Fibroblast of upper back skin (primary cell): ENCODE measurements around the gene PPP4R3B.
"Not testable (repeated sequence)": the region's sequence is repeated elsewhere in the genome, so short reads cannot be mapped to it uniquely, and the experiment has no call there.

ENCODE experiments used
- DNase-seq: peaks from one replicate; pipeline ENCODE4 v3.0.0-alpha.2; 2013

The PPP4R3B gene

DNA sequence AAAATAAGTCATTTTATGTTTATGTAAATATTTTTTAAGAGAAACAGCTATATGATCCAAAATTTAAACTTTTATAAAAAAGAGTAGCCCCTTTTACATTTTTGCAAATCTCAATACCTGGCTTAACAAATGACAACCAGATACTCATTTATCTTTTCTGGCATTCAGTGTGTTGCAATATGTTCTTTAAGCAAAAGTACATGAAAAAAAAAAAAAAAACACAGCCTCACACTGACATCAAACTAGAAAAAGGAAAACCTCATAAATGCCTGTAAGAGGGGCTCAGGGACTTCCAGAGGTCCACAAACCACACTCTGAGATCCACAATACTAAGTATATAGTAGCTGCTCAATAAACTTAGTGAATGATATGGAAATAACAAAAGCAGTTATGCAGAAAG lies 21.9 kb downstream of the PPP4R3B start:
- no peak for DNase-seq

DNA sequence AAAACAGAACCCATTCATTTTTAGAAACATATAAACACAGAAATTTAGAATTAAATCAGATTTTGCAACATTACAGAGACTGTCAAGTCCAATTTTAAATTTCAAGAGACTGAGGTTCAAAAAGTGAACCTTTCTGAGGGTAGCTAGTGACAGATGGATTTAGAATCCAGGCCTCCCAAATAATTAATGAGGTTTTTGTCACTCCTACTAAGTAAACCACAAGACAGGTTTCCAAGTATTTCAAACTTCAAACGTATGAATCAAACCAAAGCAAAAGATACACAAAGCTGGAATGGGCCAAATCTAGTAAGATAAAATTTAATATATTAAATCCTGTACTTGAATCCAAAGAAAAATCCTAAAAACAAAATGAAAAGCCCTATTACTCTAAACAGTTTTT lies 25.3 kb downstream of the PPP4R3B start:
- no peak for DNase-seq

DNA sequence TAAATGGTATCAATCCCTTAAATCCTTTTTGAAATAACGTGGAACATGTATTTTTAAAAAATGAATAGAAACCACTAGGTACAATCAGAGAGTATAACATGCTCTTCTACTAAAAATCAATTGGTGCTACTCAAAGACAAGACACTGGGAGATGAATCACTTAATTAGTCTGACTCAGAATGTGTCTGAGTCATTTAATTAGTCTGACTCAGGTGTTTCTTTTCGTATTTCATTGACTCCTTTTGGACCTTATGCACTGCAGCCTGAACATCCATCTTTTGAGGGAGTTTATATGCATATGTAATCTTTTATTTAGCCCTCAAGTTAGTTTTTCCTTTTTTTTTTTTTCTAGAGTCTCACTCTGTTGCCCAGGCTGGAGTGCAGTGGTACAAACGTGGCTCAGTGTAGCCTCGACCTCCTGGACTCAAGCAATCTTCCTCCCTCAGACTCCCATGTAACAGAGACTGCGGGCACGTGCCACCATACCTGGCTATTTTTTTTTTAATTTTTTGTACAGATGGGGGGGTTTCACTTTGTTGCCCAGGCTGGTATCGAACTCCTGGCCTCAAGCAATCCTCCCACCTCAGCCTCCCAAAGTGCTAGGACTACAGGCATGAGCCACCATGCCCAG lies 26.5 kb downstream of the PPP4R3B start:
- peak; percentile 51 for DNase-seq

DNA sequence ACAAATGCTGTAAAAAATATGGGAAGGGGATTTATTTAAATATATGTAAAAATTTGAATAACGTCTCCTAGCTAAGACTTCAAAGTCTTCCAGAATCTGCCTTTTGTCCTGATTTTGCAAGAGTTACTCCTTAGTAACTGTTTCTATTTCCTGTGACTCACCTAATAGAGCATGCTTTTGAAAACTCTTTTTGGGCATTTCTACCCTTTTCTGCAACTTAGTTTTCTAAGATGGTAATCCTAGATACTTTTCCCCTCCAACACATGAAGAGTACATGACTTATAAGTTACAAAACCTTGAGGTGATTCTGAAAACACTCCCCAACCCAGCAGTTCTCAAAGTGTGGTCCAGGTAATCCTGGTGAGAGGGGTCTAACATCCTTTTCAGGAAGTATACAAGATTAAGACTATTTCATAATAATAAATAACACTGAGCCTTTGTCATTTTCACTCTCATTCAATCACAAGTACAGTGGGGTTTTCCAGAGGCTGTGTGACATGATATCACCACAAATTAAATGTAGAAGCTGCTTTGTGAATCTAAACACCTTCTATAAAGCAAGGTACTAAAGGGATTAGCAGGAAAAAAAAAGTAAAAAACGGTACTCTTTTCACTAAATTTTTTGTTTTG lies 31.9 kb downstream of the PPP4R3B start:
- peak; percentile 52 for DNase-seq

DNA sequence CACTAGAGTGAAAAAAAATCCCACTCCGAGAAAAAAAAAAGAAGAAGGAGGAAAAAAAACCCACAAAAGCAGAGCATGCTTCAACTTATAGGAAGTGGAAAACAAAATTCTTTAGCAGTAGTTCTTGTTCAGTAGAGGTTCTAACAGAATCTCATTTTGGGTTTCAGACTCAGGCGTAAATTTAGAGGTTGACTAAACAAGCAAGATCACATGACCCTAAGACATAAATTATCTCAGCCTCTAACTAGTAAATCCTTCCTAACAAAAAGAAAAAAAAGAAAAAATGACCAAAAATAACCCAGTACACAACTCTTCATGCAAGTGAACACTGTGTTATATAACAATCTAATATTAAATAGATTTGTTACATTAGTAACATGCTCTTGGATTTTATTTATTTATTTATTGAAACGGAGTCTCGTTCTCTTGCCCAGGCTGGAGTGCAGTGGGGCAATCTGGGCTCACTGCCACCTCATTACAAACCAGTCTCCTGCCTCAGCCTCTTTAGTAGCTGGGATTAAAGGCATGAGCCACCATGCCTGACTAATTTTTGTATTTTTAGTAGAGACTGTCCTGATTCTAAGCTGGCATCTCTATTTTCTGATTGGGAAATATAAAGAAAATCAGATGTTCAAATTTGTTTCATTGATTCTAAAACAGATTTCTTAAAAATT lies 35.4 kb downstream of the PPP4R3B start:
- DNase-seq: no peak

DNA sequence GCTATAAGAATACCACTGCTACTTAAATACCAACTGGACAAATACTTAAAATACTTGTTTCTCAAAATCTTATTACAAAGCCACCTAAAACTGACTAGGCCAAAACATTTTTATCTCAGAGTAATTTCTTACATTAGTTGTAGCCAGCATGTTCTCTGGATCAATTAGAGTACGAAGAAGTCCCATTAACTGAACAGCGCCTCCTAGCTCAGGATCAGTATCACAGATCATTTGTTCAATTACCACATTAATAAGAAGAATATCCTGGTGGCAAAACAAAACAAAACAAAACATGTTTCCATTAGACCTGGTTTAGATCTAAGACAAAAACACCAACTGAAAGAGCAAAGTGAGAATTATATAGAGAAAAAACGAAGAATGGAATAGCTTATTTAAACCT lies 36.0 kb downstream of the PPP4R3B start:
- no peak for DNase-seq

DNA sequence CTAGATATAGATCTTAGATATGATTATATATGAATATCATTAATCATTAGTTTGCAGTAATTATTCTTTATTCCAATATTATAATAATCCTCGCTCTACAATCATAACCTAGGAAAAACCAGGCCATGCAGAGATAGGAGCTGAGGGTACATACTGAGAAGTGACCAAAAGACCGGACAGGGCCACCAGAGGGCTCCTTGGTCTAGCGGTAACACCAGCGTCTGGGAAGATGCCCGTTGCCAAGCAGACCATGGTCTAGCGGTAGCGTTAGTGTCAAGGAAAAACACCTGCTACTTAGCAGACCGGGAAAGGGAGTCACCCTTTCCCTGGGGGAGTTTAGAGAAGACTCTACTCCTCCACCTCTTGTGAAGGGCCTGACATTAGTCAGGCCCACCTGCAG lies 48.4 kb downstream of the PPP4R3B start:
- DNase-seq: not testable (repeated sequence)

DNA sequence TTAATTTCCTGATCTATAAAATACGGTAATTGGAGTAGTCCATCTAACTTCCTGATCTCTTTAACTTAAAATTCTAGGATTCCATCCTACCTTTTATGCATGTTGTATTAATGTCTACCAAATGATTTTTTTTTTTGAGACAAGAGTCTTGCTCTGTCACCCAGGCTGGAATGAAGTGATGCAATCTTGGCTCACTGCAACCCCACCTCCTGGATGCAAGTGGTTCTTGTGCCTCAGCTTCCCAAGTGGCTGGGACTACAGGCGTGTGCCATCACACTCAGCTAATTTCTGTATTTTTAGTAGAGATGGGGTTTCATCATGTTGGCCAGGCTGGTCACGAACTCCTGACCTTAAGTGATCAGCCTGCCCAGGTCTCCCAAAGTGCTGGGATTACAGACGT lies 50.1 kb downstream of the PPP4R3B start:
- DNase-seq: peak; percentile 7

DNA sequence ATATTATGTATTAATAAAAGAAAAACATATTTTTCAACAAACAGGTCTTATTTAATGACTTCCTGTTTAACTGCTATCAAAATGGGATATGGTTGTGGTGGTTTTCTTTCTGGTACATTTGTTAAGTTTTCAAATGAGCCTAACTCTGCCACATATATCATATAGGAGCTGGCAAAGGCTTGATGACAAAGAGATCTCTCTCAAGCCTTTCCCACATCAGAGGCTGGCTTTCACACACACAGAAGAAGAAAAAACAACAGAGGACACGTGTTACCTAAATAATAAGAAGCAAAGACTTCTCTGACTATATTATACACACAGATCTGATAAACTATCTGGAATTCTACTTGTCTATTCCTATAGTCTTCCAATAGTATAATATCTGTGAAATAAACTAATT lies 51.8 kb downstream of the PPP4R3B start:
- no peak for DNase-seq

DNA sequence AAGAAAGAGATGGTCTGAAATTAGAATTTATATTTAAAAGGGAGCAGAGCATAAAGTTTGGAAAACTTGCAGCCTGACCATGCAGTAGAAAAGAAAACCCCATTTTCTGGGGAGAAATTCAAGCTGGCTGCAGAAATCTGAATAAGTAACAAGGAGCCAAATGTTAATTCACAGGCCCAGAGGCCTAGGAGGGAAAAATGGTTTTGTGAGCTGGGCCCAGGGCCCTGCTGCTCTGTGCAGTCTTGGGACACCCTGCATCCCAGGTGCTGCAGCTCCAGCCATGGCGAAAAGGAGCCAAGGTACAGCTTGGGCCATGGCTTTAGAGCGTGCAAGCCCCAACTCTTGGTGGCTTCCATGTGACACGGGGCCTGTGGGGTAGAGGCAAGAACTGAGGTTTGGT lies 56.6 kb downstream of the PPP4R3B start:
- no peak for DNase-seq

DNA sequence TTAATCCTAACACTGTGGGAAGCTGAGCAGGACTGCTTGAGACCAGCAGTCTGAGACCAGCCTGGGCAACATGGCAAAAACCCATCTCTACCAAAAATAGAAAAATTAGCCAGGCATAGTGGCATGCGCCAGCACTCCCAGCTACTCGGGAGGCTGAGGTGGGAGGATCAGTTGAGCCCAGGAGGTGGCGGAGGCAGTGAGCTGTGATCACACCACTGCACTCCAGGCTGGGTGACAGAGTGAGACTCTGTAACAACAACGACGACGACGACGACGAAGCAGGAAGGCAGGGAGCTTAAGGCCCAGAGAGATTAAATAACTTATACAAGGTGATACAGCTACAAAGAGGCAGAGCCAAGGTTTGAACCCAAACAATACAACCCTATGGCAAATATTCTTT lies 60.6 kb downstream of the PPP4R3B start:
- DNase-seq: no peak

DNA sequence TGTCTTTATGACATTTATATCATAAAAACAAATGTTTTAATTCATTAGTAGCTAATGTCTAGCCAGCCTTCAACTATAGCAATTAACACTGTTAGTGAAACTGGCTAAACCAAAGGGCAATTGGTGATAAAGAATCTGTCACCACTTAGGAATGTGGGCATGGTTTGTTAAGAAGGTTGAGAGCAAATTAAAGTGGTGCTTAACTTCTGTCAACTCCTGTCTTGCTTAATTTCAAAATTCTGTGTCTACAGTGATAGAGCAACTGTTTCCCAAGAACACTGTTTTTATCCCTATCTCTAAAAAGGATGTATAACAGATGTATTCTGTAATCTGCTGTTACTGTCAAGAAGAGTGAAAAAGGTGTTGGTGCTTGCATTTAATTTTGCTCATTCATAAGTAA lies 61.4 kb downstream of the PPP4R3B start:
- DNase-seq: peak; percentile 4

DNA sequence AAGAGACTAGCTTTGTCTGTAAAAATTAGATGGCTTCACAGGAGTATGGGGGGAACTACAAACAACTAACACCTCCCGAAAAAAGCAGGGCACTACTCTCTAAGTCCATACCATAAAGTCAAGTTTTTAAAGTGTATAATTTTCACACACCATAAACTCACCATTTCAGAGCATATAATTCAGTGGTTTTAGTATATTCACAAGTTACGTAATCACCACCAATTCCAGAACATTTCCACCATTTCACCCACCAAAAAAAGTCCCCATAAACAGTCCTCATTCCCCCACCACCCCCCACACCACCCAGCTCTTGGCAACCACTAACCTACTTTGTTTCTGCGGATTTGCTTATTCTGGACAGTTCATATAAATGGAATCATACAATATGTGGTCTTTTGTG lies 64.1 kb downstream of the PPP4R3B start:
- no peak for DNase-seq

DNA sequence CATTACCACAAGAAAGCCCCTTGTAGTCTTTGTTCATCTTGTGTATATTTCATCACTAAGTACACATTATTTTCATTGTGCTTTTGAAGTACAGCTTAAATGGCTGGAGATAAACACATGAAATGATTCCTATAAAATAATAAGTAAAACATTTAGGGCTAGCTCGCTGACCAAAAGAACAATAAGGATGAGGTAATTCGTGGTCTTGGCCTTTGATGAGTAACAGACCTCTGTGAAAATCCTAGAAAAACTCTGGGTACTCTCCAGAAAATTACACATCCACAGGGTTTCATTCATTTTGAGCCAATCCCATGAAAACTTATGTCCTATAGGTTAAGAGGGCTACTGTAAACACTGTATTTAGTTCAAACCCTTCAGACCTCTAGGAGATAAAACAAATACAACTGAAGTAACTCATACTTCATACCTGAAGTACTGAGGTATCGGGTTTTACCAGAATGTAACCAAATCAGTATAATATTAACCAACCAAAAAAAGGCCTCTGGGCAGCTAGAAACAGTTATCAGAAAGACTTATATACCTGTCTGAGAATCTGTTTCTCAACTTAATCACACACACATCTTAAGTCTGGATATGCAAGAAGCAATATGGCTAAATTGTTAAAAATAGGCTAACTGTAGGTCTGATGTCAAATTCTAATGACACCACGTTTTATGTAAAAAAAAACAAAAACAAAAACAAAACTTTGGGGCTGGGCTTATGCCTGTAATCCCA lies 66.9 kb downstream of the PPP4R3B start:
- DNase-seq: peak; percentile 72

DNA sequence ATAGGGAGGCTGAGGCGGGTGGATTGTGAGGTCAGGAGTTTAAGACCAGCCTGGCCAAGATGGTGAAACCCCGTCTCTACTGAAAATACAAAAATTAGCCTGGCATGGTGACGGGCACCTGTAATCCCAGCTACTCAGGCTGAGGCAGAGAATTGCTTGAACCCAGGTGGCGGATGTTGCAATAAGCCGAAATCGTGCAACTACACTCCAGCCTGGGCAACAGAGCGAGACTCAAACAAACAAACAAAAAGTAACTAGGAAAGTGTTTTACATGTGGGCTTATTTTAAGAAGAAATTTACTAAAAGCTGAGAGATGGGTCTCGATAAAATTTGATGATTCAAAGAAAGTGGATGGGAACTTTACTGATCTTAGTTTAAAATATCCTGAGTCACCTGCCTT lies 69.7 kb downstream of the PPP4R3B start:
- not testable (repeated sequence) for DNase-seq

DNA sequence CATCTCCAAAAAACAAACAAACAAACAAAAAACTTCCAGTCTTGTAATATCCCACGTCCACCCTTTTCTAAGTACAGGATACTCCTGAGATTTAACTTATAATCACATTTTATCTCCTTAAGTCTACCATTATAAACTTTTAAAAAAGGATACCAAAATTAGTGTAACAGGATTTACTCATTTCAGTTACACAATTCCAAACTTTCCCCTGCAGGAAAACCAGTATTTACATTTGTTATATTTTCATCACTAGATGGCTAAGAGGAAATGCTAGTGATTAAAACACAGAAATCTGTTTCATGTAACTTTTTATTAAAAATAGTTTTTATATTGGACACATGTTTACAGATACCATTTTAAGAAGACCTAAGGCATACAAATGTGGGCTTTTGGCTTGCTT lies 70.4 kb downstream of the PPP4R3B start:
- no peak for DNase-seq

DNA sequence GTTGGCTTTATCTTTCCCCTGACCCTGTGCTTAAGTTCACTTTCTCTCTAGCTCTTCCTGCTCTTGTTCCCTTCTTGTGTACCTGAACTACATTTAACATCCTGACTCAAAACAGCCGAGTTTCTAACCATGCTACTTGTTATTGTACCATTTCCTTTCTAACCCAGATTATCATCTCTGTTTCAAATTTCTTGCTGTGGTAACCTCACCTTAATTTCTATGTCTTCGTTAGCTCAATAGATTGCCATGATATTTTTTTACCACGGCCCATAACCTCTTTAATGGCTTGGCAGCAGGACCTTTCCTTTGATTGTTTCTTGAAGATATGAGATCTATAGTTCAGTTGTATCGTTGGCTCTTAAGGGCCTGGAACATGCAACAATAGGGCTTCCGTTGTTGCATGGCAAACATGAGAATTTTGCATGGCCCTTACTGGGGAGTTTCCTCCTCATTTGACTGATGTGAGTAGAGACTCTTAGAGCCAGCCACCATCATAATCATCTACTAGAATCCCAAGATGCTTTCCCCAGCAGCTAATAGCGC lies 86.8 kb downstream of the PPP4R3B start:
- no peak for DNase-seq

DNA sequence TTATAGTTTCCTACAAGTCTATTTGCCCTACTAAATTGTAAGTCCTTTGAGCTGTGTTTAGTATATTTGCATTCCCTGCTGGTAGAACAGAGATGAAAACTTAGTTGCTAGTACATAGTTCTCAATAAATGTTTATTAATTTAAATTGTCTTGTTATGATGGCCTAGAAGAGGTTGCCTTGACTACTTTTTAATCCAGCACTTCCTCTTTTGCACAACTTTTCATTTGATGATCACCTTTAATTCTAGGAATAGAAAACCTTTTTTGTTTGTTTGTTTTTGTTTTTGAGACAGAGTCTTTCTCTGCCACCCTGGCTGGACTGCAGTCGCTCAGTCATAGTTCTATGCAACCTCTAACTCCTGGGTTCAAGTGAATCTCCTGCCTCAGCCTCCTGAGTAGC lies 91.2 kb downstream of the PPP4R3B start:
- no peak for DNase-seq

DNA sequence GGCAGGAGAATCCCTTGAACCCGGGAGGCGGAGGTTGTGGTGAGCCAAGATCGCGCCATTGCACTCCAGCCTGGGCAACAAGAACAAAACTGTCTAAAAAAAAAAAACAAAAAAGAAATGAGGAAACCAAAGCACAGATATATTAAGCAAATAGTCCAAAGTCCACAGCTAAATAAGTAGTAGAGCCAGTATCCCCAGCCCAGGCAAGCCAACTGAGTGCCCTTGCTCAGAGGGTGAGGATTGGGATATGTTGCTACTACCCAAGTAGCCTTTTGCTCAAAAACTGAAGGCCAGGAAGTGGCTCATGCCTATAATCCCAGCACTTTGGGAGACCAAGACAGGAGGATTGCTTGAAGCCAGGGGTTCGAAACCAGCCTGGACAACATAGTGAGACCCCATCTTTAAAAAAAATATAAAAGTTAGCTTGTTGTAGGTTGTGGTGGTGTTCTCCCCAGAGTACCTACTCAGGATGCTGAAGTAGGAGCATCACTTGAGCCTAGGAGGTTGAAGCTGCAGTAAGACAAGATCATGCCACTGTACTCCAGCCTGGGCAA lies 92.5 kb downstream of the PPP4R3B start:
- DNase-seq: no peak

DNA sequence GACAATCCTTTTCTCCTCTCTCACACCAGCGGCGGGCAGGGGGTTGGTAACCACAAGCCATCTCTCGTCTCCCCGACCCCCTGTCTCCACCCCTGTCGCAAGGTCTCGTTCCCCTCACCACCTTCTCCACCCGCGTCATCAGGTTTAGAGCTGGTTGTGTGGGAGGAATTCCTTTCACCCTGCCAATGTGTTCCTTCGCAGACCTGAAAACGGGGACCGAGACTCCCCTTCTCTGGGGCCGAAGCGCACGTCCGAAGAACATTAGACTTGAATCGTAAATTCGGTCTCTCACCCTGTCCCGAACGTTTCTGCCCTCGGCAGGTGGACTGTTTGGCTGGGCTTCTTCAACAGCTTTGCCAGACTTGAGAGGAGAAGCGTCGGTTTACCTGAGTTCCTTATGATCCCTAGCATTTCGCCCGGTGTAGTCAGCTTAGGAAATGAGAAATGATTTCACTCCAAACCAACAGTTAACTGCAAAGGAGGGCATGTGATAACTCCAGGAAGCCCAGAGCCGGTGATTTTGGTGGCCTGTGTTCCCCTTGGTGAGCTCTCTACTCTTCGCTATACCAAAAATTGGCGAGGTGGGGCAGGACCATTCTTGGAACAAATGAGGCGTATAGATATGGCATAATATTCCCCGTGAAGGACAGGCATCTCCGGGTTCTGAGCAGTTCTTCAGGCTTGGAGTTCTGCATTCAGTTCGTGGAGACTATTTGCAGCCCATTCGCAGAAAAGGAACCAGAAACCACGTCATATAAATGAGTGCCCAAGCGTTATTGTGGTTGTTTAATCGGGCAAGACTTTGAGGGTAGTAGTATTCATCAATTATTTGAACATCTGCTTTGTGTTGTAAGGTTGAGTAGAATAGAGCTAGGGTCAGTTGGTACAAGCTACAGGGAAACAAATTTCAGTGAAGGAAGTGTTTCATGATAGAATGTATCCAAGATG lies 97.2 kb downstream of the PPP4R3B start:
- peak; percentile 14 for DNase-seq

DNA sequence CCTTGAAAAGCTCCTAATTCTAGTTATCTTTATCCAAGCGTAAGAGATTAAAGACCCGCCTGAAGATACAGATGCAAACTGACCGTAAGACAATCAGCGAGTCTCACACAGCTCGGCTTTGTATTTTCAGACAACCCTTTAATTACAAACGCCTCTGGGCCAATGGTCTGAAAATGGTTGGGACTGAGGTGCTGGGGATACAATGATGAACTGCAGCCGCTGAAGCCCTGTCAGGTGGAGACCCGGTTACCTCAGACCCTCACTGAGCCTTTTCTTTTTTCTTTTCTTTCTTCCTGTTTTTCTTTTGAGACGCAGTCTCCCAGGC lies 98.6 kb downstream of the PPP4R3B start:
- DNase-seq: no peak

DNA sequence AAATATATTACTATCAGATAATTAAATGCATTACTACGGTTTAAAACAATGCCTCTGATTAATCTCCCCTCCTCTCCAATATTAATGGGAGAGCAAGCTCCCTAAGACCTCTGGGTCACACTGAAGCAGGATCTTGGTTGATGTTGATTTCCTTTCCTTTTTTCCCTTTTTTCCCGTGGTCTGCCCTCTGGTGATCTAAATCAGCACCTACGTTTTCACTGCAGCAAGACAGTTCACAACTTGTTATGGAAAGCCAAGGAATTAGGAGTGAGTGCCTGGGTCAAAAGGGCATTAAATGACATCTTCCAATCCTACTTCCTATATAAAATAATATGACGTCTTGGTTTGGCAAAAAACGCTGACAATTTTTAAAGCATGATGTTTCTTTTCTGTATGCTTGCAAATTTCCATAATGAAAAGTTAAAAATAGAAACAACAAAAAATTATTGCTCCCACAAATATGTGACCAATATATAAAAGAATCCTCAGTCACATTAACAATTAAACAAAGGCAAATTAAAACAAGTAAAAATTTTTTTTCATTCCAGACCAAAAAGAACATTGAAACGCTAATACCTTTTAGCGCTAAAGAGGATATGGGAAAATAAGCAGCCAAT lies 105.8 kb downstream of the PPP4R3B start:
- DNase-seq: peak; percentile 47
